Gastroesophageal sphincter (tissue), 4 donors: ENCODE measurements around the gene HDDC3. TPM values are rescaled to one million over a fixed set of nuclear protein-coding genes. Genes with fewer than 3 reads are reported as not detected.

Source experiments
- ATAC-seq: fragments of 150-250 bp; one replicate; pipeline ENCODE4 v1.9.1; 2016; ENCODE audit warnings: mild to moderate bottlenecking, moderate library complexity
- H3K27ac ChIP-seq, 4 donors: fragments of 200-600 bp; sonication (generic) in 3 of 4; 1 replicate in 3 of 4; 2 replicates in 1 of 4; pipeline ENCODE4 v1.5.1; 2016 to 2019
- H3K27me3 ChIP-seq: fragments of 200-600 bp; sonication (generic); one replicate; pipeline ENCODE4 v1.5.1; 2019
- H3K36me3 ChIP-seq, 2 donors: fragments of 200-600 bp; sonication (generic); one replicate each; pipeline ENCODE4 v1.5.1; 2019; ENCODE audit warnings: control low read depth in 1 of 2
- H3K4me1 ChIP-seq, 3 donors: fragments of 200-600 bp; sonication (generic); 1 replicate in 2 of 3; 2 replicates in 1 of 3; pipeline ENCODE4 v1.5.1; 2016 to 2019; ENCODE audit warnings: control low read depth in 2 of 3
- H3K4me3 ChIP-seq, 2 donors: fragments of 200-600 bp; sonication (generic); one replicate each; pipeline ENCODE4 v1.5.1; 2019; ENCODE audit warnings: mild to moderate bottlenecking in 1 of 2, moderate library complexity in 1 of 2
- H3K9me3 ChIP-seq, 3 donors: fragments of 200-600 bp; sonication (generic); one replicate each; pipeline ENCODE4 v1.5.1; 2017 to 2019; ENCODE audit warnings: control low read depth in 2 of 3
- CTCF ChIP-seq, 4 experiments: fragments of 200-600 bp in 2 of 4; fragments of 450-650 bp in 2 of 4; sonication (generic) in 1 of 4; IDR thresholded peaks; one replicate each; pipeline ENCODE4 v1.5.1; 2017 to 2019; ENCODE audit warnings: antibody characterized with exemption in 4 of 4, mild to moderate bottlenecking in 2 of 4, moderate library complexity in 2 of 4
- EP300 ChIP-seq: sonication (generic); formaldehyde crosslinking; IDR thresholded peaks from one replicate; pipeline ENCODE4 v1.6.1; 2017; ENCODE audit warnings: antibody characterized with exemption, mild to moderate bottlenecking
- POLR2A ChIP-seq, 2 donors: fragments of 450-650 bp; IDR thresholded peaks; one replicate each; pipeline ENCODE4 v1.6.1; 2017; ENCODE audit warnings: antibody characterized with exemption in 2 of 2, mild to moderate bottlenecking in 2 of 2, moderate library complexity in 1 of 2
- POLR2AphosphoS5 ChIP-seq: sonication (generic); formaldehyde crosslinking; IDR thresholded peaks from one replicate; pipeline ENCODE4 v1.6.1; 2017; ENCODE audit warnings: antibody characterized with exemption
- WGBS, 2 donors: methylation state at CpG; one replicate each; pipeline ENCODE4 v1.1.5; 2018; ENCODE audit warnings: low coverage in 1 of 2; 5-methylcytosine and 5-hydroxymethylcytosine counted together
- total RNA-seq, 4 donors: library from RNA; depleted of rRNA; stranded (reverse); fragments of >200 nt; gene quantifications; one replicate each; pipeline ENCODE4 v1.1.0, GENCODE V29; 2016

The HDDC3 gene
- total RNA-seq, 4 donors from 2014 or later = 5.9 to 17.1 (median 8.3) TPM

DNA sequence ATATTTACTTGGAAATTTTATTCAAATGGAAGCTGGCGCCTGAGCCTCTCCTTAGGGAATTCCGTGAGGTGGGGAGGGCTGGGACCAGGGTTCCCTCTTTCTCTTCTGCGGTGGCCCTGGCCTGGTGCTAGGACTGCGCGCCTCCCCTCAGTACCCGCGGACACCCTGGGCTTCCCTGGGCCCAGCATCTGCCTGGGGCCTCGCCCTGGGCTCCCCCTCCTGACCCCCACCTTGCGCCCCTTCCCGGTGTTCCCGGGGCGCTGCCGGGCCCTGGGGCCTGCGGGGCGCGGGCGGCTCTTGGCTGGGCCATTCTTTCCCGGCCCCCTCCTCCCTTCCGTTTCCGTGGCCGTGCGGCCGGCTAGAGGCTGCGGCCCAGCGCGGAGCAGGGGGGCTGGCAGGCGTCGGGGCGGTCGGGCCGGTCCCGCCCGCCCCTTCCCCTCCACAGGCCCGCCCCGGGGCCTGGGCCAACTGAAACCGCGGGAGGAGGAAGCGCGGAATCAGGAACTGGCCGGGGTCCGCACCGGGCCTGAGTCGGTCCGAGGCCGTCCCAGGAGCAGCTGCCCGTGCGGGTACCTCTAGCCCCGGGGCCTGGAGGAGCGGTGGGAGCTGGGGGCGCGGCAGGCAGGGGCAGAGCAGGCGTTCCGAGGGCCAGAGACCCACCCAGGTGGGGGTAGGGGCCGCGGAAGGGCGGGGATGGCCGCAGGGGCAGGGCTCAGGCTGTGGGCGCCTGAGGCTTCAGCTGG is 48.2 kb downstream of the HDDC3 start, which contains the start of gene FES:
Gene FES (plus strand): TSS at position 529 of the 743 bp plus-strand sequence. CDS start 542 bp downstream, outside the sequence.
- H3K36me3 ChIP-seq = peaks cover 0 to 57% of the 10 kb centered on the region in 2 donors
- no peaks in the 10 kb centered on the region for H3K27me3 ChIP-seq
- peak; percentile 80 for ATAC-seq
- WGBS, 2 donors = no CpG with 5 or more reads among the region's 58 CpGs
- H3K4me1 ChIP-seq = peaks cover 0 to 50% (median 26%) of the 10 kb centered on the region in 3 donors
- no peaks in the 10 kb centered on the region for H3K9me3 ChIP-seq
- TF ChIP-seq EP300 = no peak
- peak; percentile 10 for TF ChIP-seq POLR2AphosphoS5
- TF ChIP-seq CTCF (IDR thresholded peaks at IDR 0.05) = no peak
- TF ChIP-seq POLR2A (IDR thresholded peaks at IDR 0.05) = peak; percentile 58 to 83
- H3K27ac ChIP-seq = peak within 1 kb of the TSS; percentile 81 to 94 (median 88)
- H3K4me3 ChIP-seq = peak within 1 kb of the TSS; percentile 32 to 53

DNA sequence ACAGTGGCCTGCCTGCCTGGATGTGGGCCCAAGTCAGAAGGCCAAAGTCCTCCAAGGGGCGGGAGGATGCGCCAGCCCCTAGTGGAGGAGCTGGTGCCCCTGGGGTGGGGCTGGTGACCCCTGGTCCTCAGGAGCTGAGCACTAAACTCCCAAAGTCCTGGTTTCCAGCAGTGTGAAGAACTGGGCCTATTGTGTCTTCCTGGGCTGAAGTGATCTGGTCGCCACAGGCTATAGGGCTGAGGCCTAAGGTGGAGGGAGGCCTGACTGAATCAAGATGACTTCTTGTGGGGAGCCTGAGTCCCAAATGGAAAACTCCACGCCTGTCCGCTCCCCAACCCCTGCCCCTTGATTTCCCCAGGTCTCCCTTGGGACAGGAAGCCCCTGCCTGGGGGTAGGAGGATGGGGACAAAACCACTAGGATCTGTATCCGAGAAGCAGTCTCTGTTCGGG is 48.8 kb downstream of the HDDC3 start:
- Histone ChIP-seq H3K27me3 (no peaks in the 10 kb centered on the region), H3K36me3 (peaks cover 0 to 59% of the 10 kb centered on the region in 2 donors), H3K9me3 (no peaks in the 10 kb centered on the region), H3K4me3 (peak overlapping the region; percentile 32 to 53), H3K4me1 (peaks cover 0 to 50% (median 26%) of the 10 kb centered on the region in 3 donors), H3K27ac (peak overlapping the region; percentile 81 to 94 (median 88))
- no peak for ATAC-seq
- WGBS, 2 donors = 11 to 40% methylated on average over 2 to 3 of the region's 7 CpGs
- no peak for TF ChIP-seq POLR2AphosphoS5

- Histone ChIP-seq H3K4me1 (peaks cover 0 to 50% (median 26%) of the 10 kb centered on the region in 3 donors), H3K9me3 (no peaks in the 10 kb centered on the region), H3K36me3 (peaks cover 0 to 59% of the 10 kb centered on the region in 2 donors), H3K27me3 (no peaks in the 10 kb centered on the region), H3K4me3 (no peak overlapping the region), H3K27ac (peak overlapping the region in 3 of 4 donors; percentile 88 to 94 (median 89))
- ATAC-seq = no peak
- TF ChIP-seq POLR2A (IDR thresholded peaks at IDR 0.05) (no peak), EP300 (no peak), POLR2AphosphoS5 (no peak), CTCF (IDR thresholded peaks at IDR 0.05) (no peak)
- 50 to 51% methylated on average over 1 to 5 of the region's 13 CpGs for WGBS, 2 donors
Observed at GRCh38 chr15:90882781-90883525, 49.4 kb downstream of the HDDC3 start.

GRCh38 chr15:90881978-90882721 is 50.2 kb downstream of the HDDC3 start:
- TF ChIP-seq CTCF (IDR thresholded peaks at IDR 0.05) (no peak), POLR2A (IDR thresholded peaks at IDR 0.05) (no peak), EP300 (no peak), POLR2AphosphoS5 (no peak)
- no peaks in the 10 kb centered on the region for H3K9me3 ChIP-seq
- peaks cover 0 to 48% (median 26%) of the 10 kb centered on the region in 3 donors for H3K4me1 ChIP-seq
- H3K27ac ChIP-seq = peak overlapping the region in 2 of 4 donors; percentile 89 to 94
- ATAC-seq = no peak
- no peaks in the 10 kb centered on the region for H3K27me3 ChIP-seq
- H3K4me3 ChIP-seq = no peak overlapping the region
- 60 to 88% methylated on average over 1 to 3 of the region's 19 CpGs for WGBS, 2 donors
- peaks cover 0 to 59% of the 10 kb centered on the region in 2 donors for H3K36me3 ChIP-seq
